Measurements from ENCODE around the gene PTPN12.

- TF ChIP-seq, protein P1, sequence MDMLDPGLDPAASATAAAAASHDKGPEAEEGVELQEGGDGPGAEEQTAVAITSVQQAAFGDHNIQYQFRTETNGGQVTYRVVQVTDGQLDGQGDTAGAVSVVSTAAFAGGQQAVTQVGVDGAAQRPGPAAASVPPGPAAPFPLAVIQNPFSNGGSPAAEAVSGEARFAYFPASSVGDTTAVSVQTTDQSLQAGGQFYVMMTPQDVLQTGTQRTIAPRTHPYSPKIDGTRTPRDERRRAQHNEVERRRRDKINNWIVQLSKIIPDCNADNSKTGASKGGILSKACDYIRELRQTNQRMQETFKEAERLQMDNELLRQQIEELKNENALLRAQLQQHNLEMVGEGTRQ (IDR thresholded peaks at IDR 0.05; ENCODE audit: low read depth, low read length), result no peak
- TF ChIP-seq CTCF (conservative IDR thresholded peaks at IDR 0.05; ENCODE audit: low read depth, low read length), result no peak
- TF ChIP-seq RCOR1 (IDR thresholded peaks at IDR 0.05; ENCODE audit: insufficient replicate concordance, low read length), result no peak
- no peak for TF ChIP-seq RFX5 (IDR thresholded peaks at IDR 0.05; ENCODE audit: low read depth, low read length)
- no peak for TF ChIP-seq RAD21 (IDR thresholded peaks at IDR 0.05; ENCODE audit: low read length)
- TF ChIP-seq POLR2A (IDR thresholded peaks at IDR 0.05; ENCODE audit: low read depth, low read length), result no peak
- TF ChIP-seq CHD1 (IDR thresholded peaks at IDR 0.05; ENCODE audit: low read depth, low read length), result no peak
- TF ChIP-seq MAZ (IDR thresholded peaks at IDR 0.05; ENCODE audit: borderline replicate concordance, low read depth, low read length), result no peak
Measured at GRCh38 chr7:77537778-77538280, 734 bp downstream of the PTPN12 start.

Data from IMR-90 (cell line).